Stimulated activated CD8-positive, alpha-beta memory T cell treated with anti-CD3 and anti-CD28 coated beads, Interleukin-12 subunit alpha, Interleukin-12 subunit beta, amount 100 ng/mL, for 24 hours (primary cell): ENCODE data around the gene CIITA.

Source experiments
- DNase-seq: peaks from one replicate; pipeline ENCODE4 v3.0.0-alpha.2; 2020; ENCODE audit errors: extremely low read depth

Gene CIITA

GRCh38 chr16:10880594-10881452, 3.8 kb downstream of the CIITA start:
- DNase-seq: no peak

- no peak for DNase-seq
Measured at GRCh38 chr16:10881479-10882030, 4.6 kb downstream of the CIITA start.

GRCh38 chr16:10883004-10883403, 6.0 kb downstream of the CIITA start:
- DNase-seq: no peak

GRCh38 chr16:10885246-10885645, 8.2 kb downstream of the CIITA start:
- DNase-seq: no peak

- DNase-seq: no peak
Measured at GRCh38 chr16:10888320-10888937, 11.4 kb downstream of the CIITA start.

- no peak for DNase-seq
Measured at GRCh38 chr16:10889855-10890254, 12.9 kb downstream of the CIITA start.

GRCh38 chr16:10892782-10893318, 15.8 kb downstream of the CIITA start:
- no peak for DNase-seq

- no peak for DNase-seq
Measured at GRCh38 chr16:10895053-10895946, 18.3 kb downstream of the CIITA start.

- no peak for DNase-seq
Measured at GRCh38 chr16:10896165-10896564, 19.2 kb downstream of the CIITA start.

GRCh38 chr16:10896723-10897122, 19.7 kb downstream of the CIITA start:
- DNase-seq: no peak

- no peak for DNase-seq
Measured at GRCh38 chr16:10897134-10897533, 20.1 kb downstream of the CIITA start.

- no peak for DNase-seq
Measured at GRCh38 chr16:10902999-10903398, 26.0 kb downstream of the CIITA start.

GRCh38 chr16:10906482-10906881, 29.5 kb downstream of the CIITA start:
- no peak for DNase-seq

GRCh38 chr16:10906914-10907756, 30.1 kb downstream of the CIITA start:
- DNase-seq: no peak

GRCh38 chr16:10907757-10908045, 30.7 kb downstream of the CIITA start:
- DNase-seq: no peak

- DNase-seq: no peak
Measured at GRCh38 chr16:10911267-10911666, 34.3 kb downstream of the CIITA start.

GRCh38 chr16:10916534-10916933, 39.5 kb downstream of the CIITA start:
- no peak for DNase-seq

- DNase-seq: peak; percentile 54
Measured at GRCh38 chr16:10918294-10919002, 41.4 kb downstream of the CIITA start.

GRCh38 chr16:10919003-10919351, 42.0 kb downstream of the CIITA start:
- DNase-seq: no peak

GRCh38 chr16:10920726-10921427, 43.9 kb downstream of the CIITA start:
- no peak for DNase-seq
